Endothelial cell of umbilical vein (primary cell): ENCODE data around the gene KIAA1755.
"Not testable (repeated sequence)": the region's sequence is repeated elsewhere in the genome, so short reads cannot be mapped to it uniquely, and the experiment has no call there.

Experiments used
- EZH2 ChIP-seq: IDR thresholded peaks from 2 replicates; pipeline ENCODE4 v1.6.1; 2012; ENCODE audit warnings: borderline replicate concordance, low read depth, mild to moderate bottlenecking, moderate library complexity, low read length, inconsistent platforms; ENCODE audit not compliant: severe bottlenecking
- FOS ChIP-seq: IDR thresholded peaks from 2 replicates; pipeline ENCODE4 v1.6.1; 2011; ENCODE audit warnings: mild to moderate bottlenecking, low read length, moderate library complexity, borderline replicate concordance; ENCODE audit not compliant: insufficient read depth
- MAX ChIP-seq: IDR thresholded peaks from 2 replicates; pipeline ENCODE4 v1.6.1; 2011; ENCODE audit not compliant: insufficient read depth, insufficient read length
- POLR2A ChIP-seq: IDR thresholded peaks from 2 replicates; pipeline ENCODE4 v1.6.1; 2012; ENCODE audit warnings: low read depth, mild to moderate bottlenecking, control low read depth, low read length
- POLR2AphosphoS5 ChIP-seq: IDR thresholded peaks from 2 replicates; pipeline ENCODE4 v1.6.1; 2012; ENCODE audit warnings: low read depth, mild to moderate bottlenecking, control low read depth, low read length, moderate library complexity; ENCODE audit not compliant: insufficient read depth
- TF ChIP-seq, protein P1 (sequence below), 2 donors: IDR thresholded peaks; 1 replicate in 1 of 2; 2 replicates in 1 of 2; pipeline ENCODE4 v1.5.1; 2011; ENCODE audit warnings: low read length in 2 of 2, mild to moderate bottlenecking in 2 of 2, moderate library complexity in 2 of 2, control low read depth in 1 of 2, inconsistent platforms in 1 of 2, low read depth in 1 of 2; ENCODE audit not compliant: insufficient read depth in 1 of 2; ENCODE audit errors: extremely low read depth in 1 of 2

DNA sequence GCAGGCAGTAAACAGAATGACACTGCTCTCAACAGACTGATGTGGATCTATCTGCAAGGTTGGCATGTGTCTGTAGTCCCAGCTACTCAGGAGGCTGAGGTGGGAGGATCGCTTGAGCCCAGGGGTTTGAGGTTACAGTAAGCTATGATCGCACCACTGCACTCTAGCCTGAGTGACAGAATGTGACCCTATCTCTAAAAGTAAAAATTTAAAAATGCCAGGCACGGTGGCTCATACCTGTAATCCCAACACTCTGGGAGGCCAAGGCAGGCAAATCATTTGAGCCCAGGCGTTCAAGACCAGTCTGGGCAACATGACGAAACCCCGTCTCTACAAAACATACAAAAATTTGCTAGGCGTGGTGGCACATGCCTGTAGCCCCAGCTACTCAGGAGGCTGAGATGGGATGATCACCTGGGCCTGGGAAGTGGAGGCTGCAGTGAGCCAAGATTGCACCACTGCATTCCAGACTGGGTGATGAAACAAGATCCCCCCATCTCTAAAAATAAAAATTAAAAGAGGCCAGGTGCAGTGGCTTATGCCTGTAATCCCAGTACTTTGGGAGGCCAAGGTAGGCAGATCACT lies 23.6 kb upstream of the KIAA1755 start:
- TF ChIP-seq POLR2A, MAX, FOS, EZH2, POLR2AphosphoS5: not testable (repeated sequence)
- TF ChIP-seq, protein P1, sequence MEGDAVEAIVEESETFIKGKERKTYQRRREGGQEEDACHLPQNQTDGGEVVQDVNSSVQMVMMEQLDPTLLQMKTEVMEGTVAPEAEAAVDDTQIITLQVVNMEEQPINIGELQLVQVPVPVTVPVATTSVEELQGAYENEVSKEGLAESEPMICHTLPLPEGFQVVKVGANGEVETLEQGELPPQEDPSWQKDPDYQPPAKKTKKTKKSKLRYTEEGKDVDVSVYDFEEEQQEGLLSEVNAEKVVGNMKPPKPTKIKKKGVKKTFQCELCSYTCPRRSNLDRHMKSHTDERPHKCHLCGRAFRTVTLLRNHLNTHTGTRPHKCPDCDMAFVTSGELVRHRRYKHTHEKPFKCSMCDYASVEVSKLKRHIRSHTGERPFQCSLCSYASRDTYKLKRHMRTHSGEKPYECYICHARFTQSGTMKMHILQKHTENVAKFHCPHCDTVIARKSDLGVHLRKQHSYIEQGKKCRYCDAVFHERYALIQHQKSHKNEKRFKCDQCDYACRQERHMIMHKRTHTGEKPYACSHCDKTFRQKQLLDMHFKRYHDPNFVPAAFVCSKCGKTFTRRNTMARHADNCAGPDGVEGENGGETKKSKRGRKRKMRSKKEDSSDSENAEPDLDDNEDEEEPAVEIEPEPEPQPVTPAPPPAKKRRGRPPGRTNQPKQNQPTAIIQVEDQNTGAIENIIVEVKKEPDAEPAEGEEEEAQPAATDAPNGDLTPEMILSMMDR (IDR thresholded peaks at IDR 0.05; ENCODE audit: extremely low read depth in 1 of 2, insufficient read depth in 1 of 2, low read depth in 1 of 2, low read length in 2 of 2) = not testable (repeated sequence)
